ENCODE measurements around the gene LRMDA.

LRMDA gene

DNA sequence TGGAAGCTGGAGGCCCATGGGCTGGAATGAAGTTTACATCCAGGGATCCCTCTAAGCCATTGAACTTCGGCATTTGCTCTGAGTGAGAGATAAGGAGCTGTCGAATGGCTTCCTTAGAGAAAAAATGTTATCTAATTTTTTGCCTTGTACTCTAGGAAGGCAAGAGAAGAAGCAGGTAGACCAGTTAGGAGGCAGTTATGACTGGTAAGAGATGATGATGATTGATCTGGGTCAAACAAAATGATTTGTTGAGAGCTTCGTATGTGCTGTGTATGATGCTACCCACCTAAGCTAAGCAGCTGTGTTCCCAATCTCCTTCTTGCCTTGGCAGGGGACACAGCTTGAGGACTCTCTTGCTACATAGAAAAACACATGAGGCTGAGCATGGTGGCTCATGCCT lies 370.2 kb downstream of the LRMDA start:
- DNase-seq = no peak

DNA sequence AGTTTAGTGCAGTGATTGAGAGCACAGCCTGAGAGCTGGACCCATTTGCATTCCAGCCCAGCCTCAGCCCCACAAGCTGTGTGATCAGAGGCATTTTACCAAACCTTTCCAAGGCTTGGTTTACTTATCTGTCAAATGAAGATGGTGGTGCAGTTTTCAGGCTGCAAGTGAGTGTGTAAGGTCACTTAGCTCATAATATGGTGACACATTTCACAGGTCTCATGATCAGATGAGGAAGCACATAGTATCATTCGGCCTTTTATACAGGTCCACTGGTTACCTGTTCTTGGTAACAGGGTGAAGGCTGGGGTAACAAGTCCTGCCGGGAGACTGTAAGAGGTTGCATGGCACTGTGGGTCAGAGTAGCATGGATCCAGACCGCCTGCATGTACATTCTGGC lies 371.7 kb downstream of the LRMDA start:
- no peak for DNase-seq

DNA sequence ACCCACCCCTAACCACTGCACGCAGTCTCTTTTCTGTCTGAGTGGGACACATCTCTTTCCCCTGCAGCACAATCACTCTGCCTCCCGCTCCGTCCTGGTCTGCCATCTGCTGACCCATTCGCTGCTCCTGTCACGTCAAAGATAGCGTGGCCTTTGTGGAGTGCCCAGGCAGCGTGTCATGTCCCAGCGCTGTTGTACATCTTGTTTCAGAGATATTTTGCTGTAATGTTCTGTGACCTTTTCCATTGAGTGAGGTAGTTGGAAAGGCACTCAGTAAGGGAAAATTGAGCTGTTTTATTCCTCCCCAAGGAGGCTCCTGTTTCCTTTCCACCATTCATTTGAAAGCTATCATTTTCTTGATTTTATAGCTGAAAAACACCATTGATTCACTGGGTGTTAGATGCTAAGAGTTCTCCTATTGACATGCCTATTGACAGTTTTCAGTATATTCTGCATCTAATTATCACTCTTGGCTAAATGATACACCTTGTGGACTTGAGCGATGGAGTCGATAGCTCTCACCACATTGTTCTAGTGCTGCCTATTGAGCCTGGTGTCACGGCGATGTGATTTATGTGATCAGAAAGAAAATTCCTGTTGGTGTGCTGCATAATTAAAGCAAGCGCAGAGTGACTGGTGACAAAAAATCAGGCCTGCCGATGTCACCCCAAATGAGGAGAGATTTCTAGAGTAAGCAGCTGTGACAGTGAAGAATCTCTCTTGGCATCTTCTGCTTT lies 372.6 kb downstream of the LRMDA start:
- DNase-seq = no peak

DNA sequence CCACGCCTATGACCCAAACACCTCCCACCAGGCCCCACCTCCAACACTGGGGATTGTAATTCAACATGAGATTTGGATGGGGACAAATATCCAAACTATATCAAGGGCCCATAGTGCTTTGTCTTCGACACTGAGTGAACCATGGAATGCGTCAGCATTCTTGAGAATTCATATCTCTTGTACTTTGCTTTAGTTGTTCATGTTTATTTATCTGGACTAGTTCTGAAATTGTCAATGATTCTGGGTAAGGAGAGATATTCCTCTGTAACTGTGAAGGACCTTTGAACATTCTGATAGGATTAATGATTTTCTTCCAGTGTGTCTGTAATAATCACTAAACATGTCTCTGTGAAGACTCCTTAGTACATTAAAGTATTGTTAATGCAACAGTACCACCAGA lies 374.8 kb downstream of the LRMDA start:
- no peak for DNase-seq

DNA sequence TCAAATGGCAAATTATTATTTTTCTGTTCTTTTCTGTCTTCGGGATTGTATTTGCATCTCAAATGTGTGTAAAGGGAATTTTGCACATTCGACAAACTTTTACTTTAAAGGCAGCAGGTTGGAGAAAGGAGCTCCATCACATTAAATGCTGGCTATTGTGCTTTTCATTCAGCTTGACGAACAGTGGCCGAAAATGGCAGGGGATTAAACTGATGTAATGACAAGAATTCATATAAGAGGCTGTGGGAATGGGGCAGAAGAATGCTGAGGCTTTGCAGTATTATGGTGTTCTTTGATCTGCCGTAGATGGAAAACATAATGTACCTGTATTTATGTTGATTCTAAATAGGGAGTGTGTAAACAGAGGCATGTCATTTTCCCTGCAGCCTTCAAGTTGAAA lies 376.0 kb downstream of the LRMDA start:
- no peak for DNase-seq

DNA sequence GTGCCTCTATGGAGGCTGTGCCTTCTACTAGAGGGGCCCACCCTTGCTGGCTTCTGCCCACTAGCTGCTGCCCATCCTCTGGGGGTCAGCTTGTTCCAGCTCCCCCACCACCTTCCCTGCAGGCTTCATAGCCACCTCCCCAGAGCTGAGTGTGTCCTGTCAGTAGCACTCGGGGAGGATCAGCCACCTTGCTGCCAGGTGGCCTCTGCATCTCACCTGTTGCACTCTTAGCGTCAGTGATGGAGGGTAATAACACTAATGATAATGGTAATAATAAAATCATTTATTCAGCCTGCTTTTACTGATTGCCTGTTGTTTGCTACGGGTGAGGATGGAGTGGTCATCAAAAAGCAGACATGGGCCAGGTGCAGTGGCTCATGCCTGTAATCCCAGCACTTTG lies 377.6 kb downstream of the LRMDA start:
- DNase-seq = no peak

DNA sequence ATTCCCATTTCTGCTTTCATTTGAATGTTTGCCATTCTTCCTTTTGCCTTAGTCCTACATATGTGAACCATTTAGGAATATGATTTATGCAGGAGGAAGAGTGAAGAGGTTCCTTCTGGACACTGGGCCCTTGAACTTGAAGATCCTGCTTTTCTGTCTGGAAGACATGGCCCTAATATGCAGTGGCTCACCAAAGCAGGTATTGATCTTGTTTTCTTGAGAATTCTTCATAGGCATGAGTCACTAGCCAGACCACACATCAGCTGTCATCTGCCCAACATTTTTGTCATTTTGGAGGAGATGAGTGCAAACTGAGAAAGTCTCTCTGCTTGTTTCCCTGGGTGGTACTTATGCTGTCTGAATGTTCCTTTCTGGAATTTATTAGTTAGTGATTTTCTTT lies 382.6 kb downstream of the LRMDA start:
- DNase-seq = no peak

DNA sequence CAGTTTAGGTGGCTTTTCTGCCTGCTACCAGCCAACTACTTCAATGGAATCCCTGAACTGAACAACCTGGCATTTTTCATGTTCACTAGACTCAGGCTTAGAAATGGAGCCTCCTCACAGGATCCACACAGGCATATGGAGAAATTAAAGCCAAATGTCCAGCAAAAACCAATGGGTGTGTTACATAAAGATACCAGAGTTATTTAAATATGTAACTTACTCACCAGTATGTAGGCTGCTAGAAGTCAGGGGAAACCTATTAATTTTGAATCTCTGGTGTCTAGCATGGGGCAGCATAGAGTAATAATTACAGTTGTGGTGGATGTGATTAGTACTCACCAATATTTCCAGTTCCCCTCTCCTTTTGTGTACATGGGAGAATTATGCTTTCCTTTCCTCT lies 383.6 kb downstream of the LRMDA start:
- DNase-seq = no peak

DNA sequence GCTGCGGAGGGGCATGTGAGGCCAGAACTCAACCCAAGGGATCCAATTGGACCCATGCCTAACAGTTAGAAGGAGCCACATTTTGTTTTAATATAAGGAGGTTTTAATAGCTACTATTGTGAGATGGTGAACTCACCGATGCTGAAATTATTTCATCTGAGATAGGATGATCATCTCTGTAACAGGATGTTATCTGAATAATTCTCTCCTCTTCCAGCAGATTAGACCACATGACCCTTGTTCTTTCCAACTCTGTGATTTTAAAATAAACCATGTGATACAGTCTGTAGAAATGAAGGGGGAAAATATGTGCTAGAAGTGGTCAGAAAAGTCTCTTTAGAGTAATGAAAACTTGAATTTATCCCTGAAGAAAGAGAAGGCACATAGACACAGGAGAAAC lies 385.8 kb downstream of the LRMDA start:
- DNase-seq = no peak

DNA sequence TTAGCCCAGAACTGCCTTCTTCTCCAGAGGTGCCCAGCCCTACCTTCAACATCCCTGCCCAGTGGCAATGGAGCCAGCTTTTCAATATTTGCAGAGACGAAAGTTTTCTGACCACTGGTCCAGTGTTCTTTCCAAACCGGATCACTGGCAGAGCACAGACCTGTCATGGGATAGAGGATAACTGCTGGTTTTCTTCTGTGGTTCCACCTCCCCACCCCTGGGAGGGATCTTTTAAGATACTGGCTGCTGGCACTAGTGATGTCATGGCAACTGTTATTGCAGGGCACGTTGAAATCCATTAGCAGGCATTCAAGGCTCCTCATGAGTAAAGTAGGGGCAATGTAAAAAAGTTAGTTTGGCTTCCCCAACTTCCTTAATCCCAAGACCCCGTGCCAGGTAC lies 387.1 kb downstream of the LRMDA start:
- DNase-seq = no peak

DNA sequence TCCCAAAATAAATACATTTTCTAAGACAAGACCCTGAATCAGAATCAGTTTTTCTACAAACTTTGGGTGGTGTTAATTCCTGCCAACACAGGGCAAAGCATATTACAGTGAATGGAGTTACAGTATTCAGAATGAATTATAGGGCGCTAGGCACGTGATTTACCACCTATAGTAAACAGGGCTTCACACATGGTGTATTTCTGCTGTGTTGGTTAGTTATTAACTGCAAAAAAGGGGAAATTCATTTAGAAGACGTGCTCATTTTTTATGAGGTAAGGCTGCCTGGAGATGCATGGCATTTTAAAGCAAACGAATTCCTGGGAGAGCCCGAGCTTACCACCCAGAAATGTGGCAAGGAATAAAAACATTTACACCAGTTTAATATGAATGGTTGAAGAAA lies 393.8 kb downstream of the LRMDA start:
- no peak for DNase-seq

DNA sequence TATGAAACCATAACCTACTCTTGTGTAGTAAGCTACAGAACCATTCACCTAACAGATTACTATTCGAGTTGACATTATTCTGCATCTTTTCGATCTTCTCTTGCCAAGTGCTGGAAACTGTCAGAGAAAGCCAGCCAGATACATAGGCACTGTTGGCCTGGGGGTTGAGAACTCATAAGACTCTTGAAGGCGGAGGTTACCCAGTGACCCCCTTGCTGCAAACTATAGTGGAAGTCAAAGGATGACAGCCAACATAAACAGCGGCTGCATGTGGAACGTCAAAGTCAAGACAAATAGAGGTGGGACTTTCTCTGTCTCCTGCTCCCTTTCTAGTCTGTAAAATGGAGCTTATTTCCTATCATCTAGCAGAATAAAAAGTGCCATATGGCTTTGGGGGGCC lies 394.2 kb downstream of the LRMDA start:
- no peak for DNase-seq

DNA sequence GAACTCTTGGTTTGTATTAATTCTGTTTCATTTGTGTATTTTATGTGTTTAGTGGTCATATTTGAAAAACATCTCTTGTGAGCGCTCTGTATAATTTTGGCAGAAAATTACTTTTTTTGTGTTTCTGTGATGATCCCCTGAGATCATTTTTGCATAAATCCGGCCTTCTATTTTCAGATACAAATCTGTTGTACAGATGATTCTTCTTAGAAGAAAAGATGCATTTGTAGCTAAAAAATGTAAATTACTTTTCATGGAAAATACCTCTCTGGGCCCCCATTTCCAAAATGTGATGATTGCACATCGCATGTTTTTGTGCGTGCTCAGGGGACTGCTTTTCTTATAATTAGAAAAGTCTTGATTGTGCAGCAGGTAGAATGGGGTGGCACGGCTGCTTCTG lies 395.4 kb downstream of the LRMDA start:
- DNase-seq = no peak

DNA sequence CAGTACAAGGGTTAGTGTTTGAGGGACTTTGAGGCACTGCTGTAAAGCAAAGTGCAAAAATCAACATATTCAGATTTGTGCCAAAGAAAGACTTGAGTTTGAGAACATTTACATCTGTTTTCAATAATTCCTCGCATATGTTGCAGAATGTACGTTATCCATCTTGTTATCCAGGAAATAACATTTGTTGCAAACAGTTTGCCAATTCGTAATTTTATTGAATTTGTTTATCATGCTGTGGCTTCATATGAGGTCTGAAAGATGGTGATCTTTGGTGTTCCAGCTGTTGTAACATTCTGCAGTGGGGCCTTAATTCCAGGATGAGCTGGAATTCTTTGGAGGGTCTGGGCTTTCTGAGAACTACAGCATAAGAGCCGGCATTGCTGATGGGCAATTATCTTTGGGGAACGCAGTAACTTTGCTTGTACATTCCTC lies 396.2 kb downstream of the LRMDA start:
- DNase-seq = no peak

DNA sequence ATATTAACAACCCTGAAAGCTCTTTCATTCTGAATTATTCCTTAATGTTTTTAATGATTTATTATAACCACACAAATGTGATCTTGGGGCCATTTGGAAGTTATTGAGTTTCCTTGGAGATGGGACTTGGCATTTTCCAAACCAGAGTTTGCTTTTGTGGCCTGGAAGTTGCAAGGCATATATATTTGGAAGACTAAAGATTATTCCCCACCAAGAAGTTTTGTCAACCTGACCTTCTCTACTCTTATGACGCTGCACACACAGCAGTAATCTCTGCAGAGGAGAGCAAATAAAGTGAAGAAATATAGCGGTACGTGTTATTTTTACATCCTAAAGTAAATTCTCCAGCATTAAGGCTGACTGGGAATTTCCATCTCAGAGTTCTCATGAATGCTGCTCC lies 397.0 kb downstream of the LRMDA start:
- no peak for DNase-seq

DNA sequence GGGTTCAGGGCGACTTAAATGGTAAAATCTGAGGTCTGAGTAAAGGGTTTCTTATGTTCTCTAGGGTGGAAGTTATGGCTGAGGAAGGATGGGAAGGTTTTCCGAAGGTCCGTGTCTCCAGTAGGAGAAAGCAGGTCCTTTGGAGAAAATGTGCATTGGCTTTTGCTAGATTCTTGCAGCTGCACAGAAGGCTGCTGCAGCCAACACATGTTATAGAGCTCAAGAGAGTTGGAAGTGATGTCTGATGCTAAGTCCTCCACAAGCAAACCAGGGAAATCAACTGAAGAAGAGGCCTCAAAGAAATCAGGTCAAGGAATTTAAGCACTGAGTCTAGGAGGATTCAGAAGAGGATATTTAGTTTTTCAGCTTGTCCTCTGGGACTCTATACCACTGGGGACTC lies 404.6 kb downstream of the LRMDA start:
- no peak for DNase-seq

DNA sequence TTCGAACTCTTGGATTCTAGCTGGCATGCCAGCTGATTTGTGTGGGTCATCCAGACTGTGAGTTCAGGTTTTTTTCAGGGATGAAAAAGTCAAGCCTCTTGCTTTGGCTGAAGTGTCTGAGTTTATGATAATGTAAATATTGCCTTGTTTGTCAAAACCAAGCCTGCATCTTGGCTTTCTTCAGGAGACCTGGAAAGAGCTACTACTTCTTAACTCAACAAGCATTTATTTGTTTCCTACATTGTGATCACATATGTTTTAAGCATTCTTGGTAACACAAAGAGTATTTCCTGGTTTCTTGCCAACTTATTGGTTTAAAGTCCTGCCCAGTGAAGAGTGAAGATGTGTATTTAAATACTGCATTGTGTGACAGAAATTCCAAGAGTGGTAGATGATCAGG lies 407.1 kb downstream of the LRMDA start:
- DNase-seq = no peak

DNA sequence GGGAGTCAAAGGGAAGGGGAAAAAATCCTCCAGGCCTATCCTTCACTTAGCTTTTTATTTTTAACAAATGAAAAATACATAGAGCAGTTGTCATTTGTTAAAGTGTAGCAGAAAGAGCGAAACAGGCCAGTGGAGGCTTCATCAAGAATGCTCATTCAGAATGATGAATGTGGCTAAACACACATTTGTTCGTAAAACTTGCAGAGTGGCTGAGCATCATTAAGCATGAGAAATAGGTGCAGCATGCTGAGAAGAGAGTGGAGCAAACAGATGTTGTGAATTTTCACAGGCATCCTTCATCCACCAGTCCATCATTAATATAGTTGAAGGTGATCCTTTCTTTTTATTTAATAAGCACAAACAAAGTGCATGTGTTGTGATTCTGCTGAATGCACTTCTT lies 407.6 kb downstream of the LRMDA start:
- no peak for DNase-seq

DNA sequence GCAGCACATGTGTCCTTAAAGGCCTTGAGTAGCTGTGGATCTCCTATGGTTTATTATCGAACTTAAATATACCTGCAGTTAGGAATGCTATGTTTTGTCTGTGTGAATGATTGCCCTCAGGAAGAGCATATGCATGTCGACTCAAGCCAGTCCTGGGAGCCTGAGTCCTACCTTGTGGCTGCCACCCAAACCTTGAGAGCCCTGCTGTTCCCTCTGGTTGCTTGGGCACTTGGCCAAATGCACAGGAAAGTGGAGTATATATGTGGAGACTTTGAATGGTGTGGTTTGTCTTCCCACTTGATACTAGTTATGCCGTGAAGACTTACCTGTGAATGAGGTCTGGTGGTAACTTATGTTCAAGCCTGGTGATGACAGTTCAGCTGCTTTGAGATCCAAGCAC lies 409.8 kb downstream of the LRMDA start:
- no peak for DNase-seq

DNA sequence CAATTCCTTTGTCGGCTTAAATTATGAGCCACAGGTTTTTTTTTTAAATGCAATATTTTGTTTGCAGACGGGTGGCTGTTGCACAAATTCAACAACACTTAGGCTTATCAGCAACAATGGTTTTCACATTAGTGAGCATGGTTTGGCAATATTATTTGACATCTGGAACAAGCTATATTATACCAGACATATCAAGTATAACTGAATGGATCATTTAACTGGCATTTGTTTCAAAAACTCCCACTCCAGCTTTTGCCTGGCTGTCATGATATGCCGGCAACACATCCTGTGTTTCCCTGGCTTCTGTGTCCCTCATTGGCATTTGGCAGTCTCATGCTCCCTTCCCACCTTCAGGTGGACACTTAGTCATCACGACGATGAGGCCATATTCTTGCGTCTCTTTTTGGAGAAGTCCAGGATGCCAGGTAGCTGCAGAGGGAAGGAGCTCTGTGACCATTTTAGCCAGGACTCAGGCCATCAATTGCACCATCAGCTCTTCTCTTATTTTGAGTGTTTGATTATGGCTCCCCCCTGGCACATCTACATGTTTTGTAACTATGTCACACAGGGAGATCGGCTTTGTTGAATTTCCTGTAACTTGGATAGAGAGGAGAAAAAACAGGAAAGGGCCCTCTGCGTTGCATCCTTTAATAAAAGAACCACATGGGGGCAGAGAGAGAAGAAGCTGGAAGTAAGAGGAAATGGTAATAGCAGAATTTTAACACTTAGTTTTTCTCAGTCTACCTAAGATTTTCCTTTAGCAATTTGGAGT lies 413.9 kb downstream of the LRMDA start:
- no peak for DNase-seq

DNA sequence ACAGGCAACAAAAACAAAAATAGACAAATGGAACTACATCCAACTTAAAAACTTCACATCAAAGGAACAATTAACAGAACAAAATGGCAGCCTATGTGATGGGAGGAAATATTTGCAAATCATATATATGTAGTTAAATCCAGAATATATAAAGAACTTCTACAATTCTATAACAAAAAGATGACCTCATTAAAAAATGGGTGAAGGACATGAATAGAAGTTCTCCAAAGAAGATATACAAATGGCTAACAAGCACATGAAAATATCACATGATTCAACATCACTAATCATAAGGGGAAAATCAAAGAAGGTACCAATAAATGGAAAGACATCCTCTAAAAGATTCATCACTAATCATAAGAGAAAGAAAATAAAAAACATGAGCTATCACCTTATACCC lies 416.1 kb downstream of the LRMDA start:
- DNase-seq = no peak

DNA sequence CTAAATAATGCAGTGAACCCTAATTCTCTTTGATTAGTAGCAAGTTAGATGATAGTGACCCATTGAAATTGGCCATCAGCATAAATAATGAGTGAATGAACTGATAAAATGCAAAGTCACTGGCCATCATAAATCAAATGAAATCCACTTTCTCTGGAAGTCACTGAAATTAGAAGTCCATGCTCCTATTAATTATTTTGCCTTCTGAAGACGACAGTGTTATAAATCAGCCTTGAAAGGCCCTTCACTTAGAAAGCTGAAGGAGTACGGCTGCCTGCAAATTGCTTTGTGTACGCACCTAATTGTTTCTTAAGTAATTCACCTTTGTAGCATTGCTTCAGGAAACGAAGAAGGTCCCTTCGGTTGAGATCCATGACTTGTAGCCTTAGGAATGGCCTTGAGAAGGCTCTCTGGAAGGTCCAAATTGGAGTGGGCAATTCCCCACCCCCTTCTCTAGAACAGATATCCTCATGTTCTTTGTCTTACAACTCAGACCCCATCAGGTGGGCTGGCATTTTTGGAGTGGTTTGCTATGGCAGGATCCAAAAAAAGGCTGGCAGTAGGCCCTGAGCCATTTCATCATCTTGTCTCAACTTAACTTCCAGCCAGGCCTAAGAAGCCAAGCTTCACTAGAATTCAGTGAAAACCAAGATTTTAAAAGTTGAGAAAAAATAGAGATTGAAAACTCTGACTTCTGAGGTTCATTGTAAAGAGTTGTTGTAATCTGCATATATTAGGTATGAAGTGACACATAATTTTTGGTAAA lies 420.3 kb downstream of the LRMDA start:
- DNase-seq = no peak

DNA sequence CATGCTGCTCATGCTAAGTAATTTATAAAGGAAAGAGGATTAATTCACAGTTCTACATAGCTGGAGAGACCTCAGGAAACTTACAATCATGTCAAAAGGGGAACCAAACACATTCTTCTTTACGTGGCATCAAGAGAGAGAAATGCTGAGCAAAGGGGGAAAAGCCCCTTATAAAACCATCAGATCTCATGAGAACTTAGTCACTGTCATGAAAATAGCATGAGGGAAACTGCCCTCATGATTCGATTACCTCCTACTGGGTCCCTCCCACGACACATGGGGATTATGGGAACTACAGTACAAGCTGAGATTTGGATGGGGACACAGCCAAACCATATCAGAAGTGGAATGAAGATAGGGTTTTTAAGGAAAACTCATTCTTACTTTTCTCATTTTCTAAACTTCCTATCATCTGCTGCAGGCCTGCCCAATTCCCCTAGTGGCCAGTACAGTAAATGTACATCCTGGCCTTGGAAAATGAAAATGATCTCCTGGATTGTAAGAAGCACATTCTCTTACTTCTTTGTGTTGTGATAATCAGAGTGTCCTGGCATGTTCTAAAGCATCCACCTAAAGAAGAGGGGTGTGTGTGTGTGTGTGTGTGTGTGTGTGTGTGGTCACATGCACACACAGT lies 421.5 kb downstream of the LRMDA start:
- no peak for DNase-seq

Data from CD4-positive, alpha-beta T cell treated with Interleukin-10 for 1 hour (primary cell).